Astrocyte (in vitro differentiated cells and primary cell): Measurements from ENCODE around the gene CFAP70. TPM values are rescaled to one million over a fixed set of nuclear protein-coding genes. Genes with fewer than 3 reads are reported as not detected.

Experiments
- DNase-seq: peaks from one replicate; pipeline ENCODE4 v3.0.0-alpha.2; 2010; ENCODE audit warnings: low read depth
- FAIRE-seq: peaks from 2 replicates; lab custom pipeline; 2011; peaks lifted over from hg19 to GRCh38; lab: Jason Lieb, UNC
- H2AFZ ChIP-seq: 2 replicates; pipeline ENCODE4 v1.6.0; 2012; ENCODE audit warnings: low read depth, low read length, inconsistent platforms
- H3K27ac ChIP-seq: 2 replicates; pipeline ENCODE4 v1.5.1; 2011; ENCODE audit warnings: low read depth, low read length, inconsistent platforms
- H3K27me3 ChIP-seq: 2 replicates; pipeline ENCODE4 v1.6.0; 2011; ENCODE audit warnings: low read length, inconsistent platforms; ENCODE audit not compliant: insufficient read depth
- H3K36me3 ChIP-seq: 2 replicates; pipeline ENCODE4 v1.5.1; 2011; ENCODE audit warnings: low read length, inconsistent platforms; ENCODE audit not compliant: insufficient read depth
- H3K4me1 ChIP-seq: 2 replicates; pipeline ENCODE4 v1.5.1; 2011; ENCODE audit warnings: low read length, inconsistent platforms; ENCODE audit not compliant: insufficient read depth
- H3K4me2 ChIP-seq: 2 replicates; pipeline ENCODE4 v1.6.0; 2012; ENCODE audit warnings: low read length, inconsistent platforms
- H3K4me3 ChIP-seq: 2 replicates; pipeline ENCODE4 v1.5.1; 2011; ENCODE audit warnings: low read depth, mild to moderate bottlenecking, low read length, inconsistent platforms; ENCODE audit not compliant: insufficient read depth
- H3K79me2 ChIP-seq: 2 replicates; pipeline ENCODE4 v1.6.0; 2012; ENCODE audit warnings: mild to moderate bottlenecking, low read length, inconsistent platforms; ENCODE audit not compliant: insufficient read depth
- H3K9ac ChIP-seq: 2 replicates; pipeline ENCODE4 v1.6.0; 2012; ENCODE audit warnings: mild to moderate bottlenecking, low read length, inconsistent platforms
- H3K9me3 ChIP-seq: 2 replicates; pipeline ENCODE4 v1.5.1; 2012; ENCODE audit warnings: low read depth, mild to moderate bottlenecking, low read length, inconsistent platforms; ENCODE audit not compliant: insufficient read depth
- H4K20me1 ChIP-seq: 2 replicates; pipeline ENCODE4 v1.6.0; 2012; ENCODE audit warnings: low read length, inconsistent platforms; ENCODE audit not compliant: insufficient read depth
- H3K27ac Mint-ChIP-seq: one replicate; pipeline ENCODE4 v1.8.0; 2021; ENCODE audit warnings: mild to moderate bottlenecking, mixed read lengths; ENCODE audit not compliant: unreplicated experiment
- H3K27me3 Mint-ChIP-seq: one replicate; pipeline ENCODE4 v1.8.0; 2021; ENCODE audit warnings: low read depth, mixed read lengths; ENCODE audit not compliant: unreplicated experiment
- H3K36me3 Mint-ChIP-seq: one replicate; pipeline ENCODE4 v1.8.0; 2021; ENCODE audit warnings: low read depth, mixed read lengths; ENCODE audit not compliant: unreplicated experiment
- H3K4me1 Mint-ChIP-seq: one replicate; pipeline ENCODE4 v1.8.0; 2021; ENCODE audit warnings: low read depth, mixed read lengths; ENCODE audit not compliant: unreplicated experiment
- H3K4me3 Mint-ChIP-seq: one replicate; pipeline ENCODE4 v1.8.0; 2021; ENCODE audit warnings: mild to moderate bottlenecking, moderate library complexity, mixed read lengths; ENCODE audit not compliant: unreplicated experiment
- H3K9me3 Mint-ChIP-seq: one replicate; pipeline ENCODE4 v1.8.0; 2021; ENCODE audit warnings: mild to moderate bottlenecking, mixed read lengths; ENCODE audit not compliant: unreplicated experiment
- EZH2 ChIP-seq: IDR thresholded peaks from 2 replicates; pipeline ENCODE4 v1.6.1; 2012; ENCODE audit warnings: mild to moderate bottlenecking, low read length, inconsistent platforms; ENCODE audit not compliant: insufficient read depth
- total RNA-seq: library from RNA; stranded (reverse); gene quantifications from 2 replicates; pipeline ENCODE4 v1.2.1, GENCODE V29; 2021
- TF ChIP-seq, protein P1 (sequence below): IDR thresholded peaks from 2 replicates; pipeline ENCODE4 v1.5.1; 2011; ENCODE audit warnings: low read depth, mild to moderate bottlenecking, inconsistent platforms, low read length, moderate library complexity; ENCODE audit not compliant: insufficient read depth

The CFAP70 gene
- total RNA-seq, 1 donor from 2014 or later, result 1.3 TPM

DNA sequence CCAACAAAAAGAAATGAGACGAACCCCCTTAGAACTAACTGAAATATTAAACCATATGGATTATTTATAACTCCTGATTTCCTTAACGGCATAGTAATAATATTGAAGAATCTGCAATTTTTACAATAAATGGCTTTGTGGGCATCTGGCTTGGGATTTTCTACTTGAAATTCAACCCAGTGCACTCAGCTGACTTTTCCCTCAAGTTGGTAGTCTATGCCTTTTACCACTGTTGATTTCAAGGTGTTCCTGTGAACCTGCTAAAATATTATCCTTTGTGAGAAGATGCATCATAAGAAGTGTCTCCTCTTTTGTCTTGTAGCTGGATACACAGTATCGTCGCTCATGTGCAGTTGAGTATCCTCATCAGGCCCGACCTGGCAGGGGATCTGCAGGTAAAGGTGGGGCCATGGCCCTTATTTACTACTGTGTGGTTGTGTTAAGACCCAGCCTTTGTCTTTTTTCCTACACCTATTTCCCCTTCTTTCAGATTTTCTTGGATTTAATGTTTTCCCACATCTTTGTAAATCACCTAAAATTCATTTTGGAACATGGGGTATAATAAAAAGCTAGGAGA, 119.6 kb downstream of the CFAP70 start:
- H3K4me3 Mint-ChIP-seq, result no peak overlapping the region

GRCh38 chr10:73234695-73235094, 124.0 kb downstream of the CFAP70 start:
- FAIRE-seq (no peak), DNase-seq (no peak)
- no peak overlapping the region for H3K4me3 ChIP-seq
- H3K4me1 Mint-ChIP-seq, result peaks cover 3% of the 10 kb centered on the region
- H3K79me2 ChIP-seq, result no peaks in the 10 kb centered on the region
- H3K36me3 Mint-ChIP-seq, result peaks cover 12% of the 10 kb centered on the region
- H3K27ac Mint-ChIP-seq, result no peak overlapping the region
- no peaks in the 10 kb centered on the region for H3K9me3 ChIP-seq
- no peak overlapping the region for H3K4me2 ChIP-seq
- peaks cover 5% of the 10 kb centered on the region for H4K20me1 ChIP-seq
- H3K36me3 ChIP-seq, result peaks cover 18% of the 10 kb centered on the region
- H3K9ac ChIP-seq, result no peak overlapping the region
- H3K27me3 ChIP-seq, result no peaks in the 10 kb centered on the region
- no peaks in the 10 kb centered on the region for H3K4me1 ChIP-seq
- no peak overlapping the region for H3K27ac ChIP-seq
- no peaks in the 10 kb centered on the region for H3K9me3 Mint-ChIP-seq
- no peak overlapping the region for H2AFZ ChIP-seq
- no peak overlapping the region for H3K4me3 Mint-ChIP-seq
- TF ChIP-seq, protein P1, sequence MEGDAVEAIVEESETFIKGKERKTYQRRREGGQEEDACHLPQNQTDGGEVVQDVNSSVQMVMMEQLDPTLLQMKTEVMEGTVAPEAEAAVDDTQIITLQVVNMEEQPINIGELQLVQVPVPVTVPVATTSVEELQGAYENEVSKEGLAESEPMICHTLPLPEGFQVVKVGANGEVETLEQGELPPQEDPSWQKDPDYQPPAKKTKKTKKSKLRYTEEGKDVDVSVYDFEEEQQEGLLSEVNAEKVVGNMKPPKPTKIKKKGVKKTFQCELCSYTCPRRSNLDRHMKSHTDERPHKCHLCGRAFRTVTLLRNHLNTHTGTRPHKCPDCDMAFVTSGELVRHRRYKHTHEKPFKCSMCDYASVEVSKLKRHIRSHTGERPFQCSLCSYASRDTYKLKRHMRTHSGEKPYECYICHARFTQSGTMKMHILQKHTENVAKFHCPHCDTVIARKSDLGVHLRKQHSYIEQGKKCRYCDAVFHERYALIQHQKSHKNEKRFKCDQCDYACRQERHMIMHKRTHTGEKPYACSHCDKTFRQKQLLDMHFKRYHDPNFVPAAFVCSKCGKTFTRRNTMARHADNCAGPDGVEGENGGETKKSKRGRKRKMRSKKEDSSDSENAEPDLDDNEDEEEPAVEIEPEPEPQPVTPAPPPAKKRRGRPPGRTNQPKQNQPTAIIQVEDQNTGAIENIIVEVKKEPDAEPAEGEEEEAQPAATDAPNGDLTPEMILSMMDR, result no peak
- no peak for TF ChIP-seq EZH2
- H3K27me3 Mint-ChIP-seq, result no peaks in the 10 kb centered on the region

More for the DNA sequence above, 119.6 kb downstream of the CFAP70 start:
- no peaks in the 10 kb centered on the region for H3K4me1 ChIP-seq
- Mint-ChIP-seq H3K27me3 (no peaks in the 10 kb centered on the region), H3K27ac (no peak overlapping the region), H3K36me3 (peaks cover 10% of the 10 kb centered on the region), H3K4me1 (no peaks in the 10 kb centered on the region), H3K9me3 (no peaks in the 10 kb centered on the region)
- H3K36me3 ChIP-seq, result peaks cover 44% of the 10 kb centered on the region
- no peak overlapping the region for H3K4me3 ChIP-seq
- H3K9me3 ChIP-seq, result no peaks in the 10 kb centered on the region
- no peak overlapping the region for H3K9ac ChIP-seq
- no peak overlapping the region for H3K27ac ChIP-seq
- H3K4me2 ChIP-seq, result no peak overlapping the region
- peaks cover 15% of the 10 kb centered on the region for H3K79me2 ChIP-seq
- TF ChIP-seq EZH2, result no peak
- TF ChIP-seq, protein P1, result no peak
- H3K27me3 ChIP-seq, result no peaks in the 10 kb centered on the region
- H4K20me1 ChIP-seq, result peaks cover 7% of the 10 kb centered on the region
- no peak for FAIRE-seq
- DNase-seq, result no peak
- no peak overlapping the region for H2AFZ ChIP-seq

GRCh38 chr10:73233883-73234282, 124.8 kb downstream of the CFAP70 start:
- Mint-ChIP-seq H3K4me3 (no peak overlapping the region), H3K27me3 (no peaks in the 10 kb centered on the region), H3K36me3 (peaks cover 12% of the 10 kb centered on the region), H3K27ac (no peak overlapping the region), H3K9me3 (no peaks in the 10 kb centered on the region), H3K4me1 (peaks cover 8% of the 10 kb centered on the region)
- H2AFZ ChIP-seq, result no peak overlapping the region
- no peaks in the 10 kb centered on the region for H3K4me1 ChIP-seq
- no peak overlapping the region for H3K4me2 ChIP-seq
- H3K27ac ChIP-seq, result no peak overlapping the region
- peaks cover 13% of the 10 kb centered on the region for H3K36me3 ChIP-seq
- H4K20me1 ChIP-seq, result no peaks in the 10 kb centered on the region
- TF ChIP-seq EZH2, result no peak
- TF ChIP-seq, protein P1, result no peak
- no peak for DNase-seq
- no peaks in the 10 kb centered on the region for H3K9me3 ChIP-seq
- no peak overlapping the region for H3K4me3 ChIP-seq
- H3K27me3 ChIP-seq, result no peaks in the 10 kb centered on the region
- no peaks in the 10 kb centered on the region for H3K79me2 ChIP-seq
- H3K9ac ChIP-seq, result no peak overlapping the region
- no peak for FAIRE-seq
